Astrocyte of the spinal cord (primary cell): Measurements from ENCODE around the gene MAP3K15.

Source experiments
- DNase-seq: peaks from one replicate; pipeline ENCODE4 v3.0.0; 2011; ENCODE audit warnings: low read depth, low spot score
- H3K4me3 ChIP-seq: 2 replicates; pipeline ENCODE4 v1.5.1; 2011; ENCODE audit warnings: low read depth, mild to moderate bottlenecking, low read length, moderate library complexity
- CTCF ChIP-seq: IDR thresholded peaks from 2 replicates; pipeline ENCODE4 v1.5.1; 2012; ENCODE audit warnings: low read depth, mild to moderate bottlenecking, low read length, inconsistent platforms
- in situ Hi-C: cut with HindIII; loops from 2 replicates; pipeline ENCODE4 v1.10.0; 2017; ENCODE audit warnings: low sequenced_read_pairs

The MAP3K15 gene

GRCh38 chrX:19555683-19556082 lies 40.4 kb upstream of the MAP3K15 start:
- in situ Hi-C loops, result no loop called here
- no peak for TF ChIP-seq CTCF
- no peak overlapping the region for H3K4me3 ChIP-seq
- no peak for DNase-seq

GRCh38 chrX:19555236-19555635 lies 39.9 kb upstream of the MAP3K15 start:
- TF ChIP-seq CTCF, result no peak
- no peak overlapping the region for H3K4me3 ChIP-seq
- DNase-seq, result no peak
- in situ Hi-C loops, result no loop called here

- in situ Hi-C loops, result no loop called here
- DNase-seq, result peak; percentile 87
- TF ChIP-seq CTCF, result no peak
- no peak overlapping the region for H3K4me3 ChIP-seq
Measured at GRCh38 chrX:19554786-19555185, 39.5 kb upstream of the MAP3K15 start.

GRCh38 chrX:19552793-19553192 lies 37.5 kb upstream of the MAP3K15 start:
- no peak for DNase-seq
- no peak for TF ChIP-seq CTCF
- in situ Hi-C loops, result no loop called here
- no peak overlapping the region for H3K4me3 ChIP-seq

- H3K4me3 ChIP-seq, result no peak overlapping the region
- DNase-seq, result no peak
- in situ Hi-C loops, result no loop called here
- TF ChIP-seq CTCF, result no peak
Measured at GRCh38 chrX:19549838-19550237, 34.5 kb upstream of the MAP3K15 start.

GRCh38 chrX:19548934-19549333 lies 33.6 kb upstream of the MAP3K15 start:
- no peak overlapping the region for H3K4me3 ChIP-seq
- no peak for TF ChIP-seq CTCF
- in situ Hi-C loops, result no loop called here
- DNase-seq, result no peak

GRCh38 chrX:19548279-19548678 lies 33.0 kb upstream of the MAP3K15 start:
- in situ Hi-C loops, result no loop called here
- no peak for DNase-seq
- TF ChIP-seq CTCF, result no peak
- H3K4me3 ChIP-seq, result no peak overlapping the region
